ENCODE data around the gene NPAS3.

The NPAS3 gene

DNA sequence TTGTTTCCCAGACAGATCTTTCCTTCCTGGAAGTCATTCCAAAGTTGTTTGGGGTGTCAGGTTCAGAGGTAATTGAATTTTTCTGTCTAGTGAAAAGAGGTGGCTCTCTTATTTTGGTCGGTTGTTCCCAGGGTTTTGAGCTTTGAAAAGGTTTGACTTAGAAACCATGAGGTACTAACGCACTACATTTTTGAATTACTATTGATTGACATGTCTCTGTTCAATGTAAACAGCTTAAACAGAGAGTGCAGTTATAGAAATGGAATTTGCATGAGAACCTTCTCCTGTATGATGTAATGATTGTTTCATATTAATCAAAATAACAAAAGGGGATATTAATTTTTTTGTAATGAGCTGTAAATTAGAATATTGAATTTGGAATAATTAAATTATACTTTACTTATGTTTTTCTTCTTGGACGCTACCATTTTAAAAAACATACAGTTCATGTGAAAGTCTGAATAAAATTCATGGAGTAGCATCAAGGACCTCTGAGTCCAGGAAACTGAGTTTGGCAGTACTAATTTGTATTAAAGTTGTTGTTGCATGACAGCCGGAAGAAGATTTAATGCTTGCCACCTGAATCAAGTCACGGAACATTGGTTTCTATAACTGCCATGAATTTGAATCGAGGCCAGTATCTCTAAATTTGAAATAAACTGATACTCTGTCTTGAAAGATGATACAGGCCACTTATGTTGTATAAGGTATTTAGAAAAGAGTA is 41.7 kb downstream of the NPAS3 start:
- H3K9me3 Mint-ChIP-seq = no peaks in the 10 kb centered on the region
- H3K27ac Mint-ChIP-seq = no peak overlapping the region
- ATAC-seq = no peak
- no peaks in the 10 kb centered on the region for H3K4me1 Mint-ChIP-seq
- no peak overlapping the region for H3K4me3 Mint-ChIP-seq
- peaks cover 5% of the 10 kb centered on the region for H3K27me3 Mint-ChIP-seq
- no peak for DNase-seq

DNA sequence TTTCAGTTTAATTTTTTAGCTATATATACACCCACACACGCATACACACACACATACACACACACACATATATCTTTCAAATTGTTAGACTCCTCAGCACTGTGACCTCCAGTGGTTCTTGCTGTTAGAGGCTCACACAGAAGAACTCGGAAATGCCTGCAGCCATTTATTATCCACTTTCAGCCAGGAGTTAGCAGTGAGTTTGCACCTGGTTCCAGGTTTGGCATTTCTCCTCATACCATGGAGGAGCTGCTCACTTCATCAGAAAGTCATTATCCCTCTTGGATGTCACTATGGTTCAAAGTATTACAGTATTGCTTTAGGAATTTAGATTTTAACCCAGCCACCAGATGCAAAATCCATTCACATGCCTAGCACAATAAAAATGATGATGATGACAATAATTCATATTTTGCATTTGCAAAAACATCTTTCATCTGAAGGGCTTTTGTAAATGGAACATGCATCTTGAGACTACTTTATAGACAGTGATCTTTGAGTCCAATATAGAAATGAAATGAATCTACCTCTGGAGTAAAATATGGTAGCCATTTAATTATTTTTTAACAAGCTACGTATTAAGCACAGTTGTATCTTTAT is 42.3 kb downstream of the NPAS3 start:
- Mint-ChIP-seq H3K27ac (no peak overlapping the region), H3K27me3 (no peaks in the 10 kb centered on the region), H3K4me1 (no peaks in the 10 kb centered on the region), H3K4me3 (no peak overlapping the region), H3K9me3 (no peaks in the 10 kb centered on the region)
- DNase-seq (no peak), ATAC-seq (no peak)

DNA sequence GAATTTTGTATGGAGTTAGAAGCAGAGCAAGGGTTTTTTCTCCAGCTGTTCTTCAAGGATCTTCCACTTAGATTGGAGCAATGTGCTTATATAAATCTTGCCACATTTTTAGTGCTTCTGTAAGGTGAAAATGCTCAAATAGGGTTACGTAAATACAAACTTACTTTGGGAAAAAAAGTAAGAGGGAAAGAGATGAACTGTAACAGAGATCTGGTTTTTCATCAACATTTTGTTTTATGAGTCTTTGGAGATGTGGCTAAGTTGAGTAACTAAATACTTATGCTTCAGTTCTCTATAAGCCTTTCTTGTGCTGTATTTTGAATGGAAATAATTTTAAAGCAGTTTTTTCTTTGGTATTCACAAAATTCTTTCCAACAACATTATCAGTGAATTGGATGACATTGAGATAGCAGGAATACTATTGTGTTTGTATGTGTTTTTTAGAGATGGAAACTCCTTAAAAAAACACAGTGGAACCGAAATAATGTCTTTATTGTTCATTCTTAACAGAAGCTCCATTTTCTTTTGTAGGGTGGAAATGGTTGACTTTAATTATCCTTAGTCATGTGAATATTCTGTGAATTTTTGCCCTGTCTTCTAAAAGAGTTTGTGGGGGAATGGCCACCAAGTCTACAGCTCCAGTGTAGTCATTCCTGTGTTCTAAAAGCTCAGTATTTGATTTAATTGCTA is 45.7 kb downstream of the NPAS3 start:
- Mint-ChIP-seq H3K4me3 (no peak overlapping the region), H3K9me3 (peaks cover 4 to 7% of the 10 kb centered on the region in 2 donors), H3K4me1 (no peaks in the 10 kb centered on the region), H3K27me3 (no peaks in the 10 kb centered on the region), H3K27ac (no peak overlapping the region)
- ATAC-seq (no peak), DNase-seq (no peak)

DNA sequence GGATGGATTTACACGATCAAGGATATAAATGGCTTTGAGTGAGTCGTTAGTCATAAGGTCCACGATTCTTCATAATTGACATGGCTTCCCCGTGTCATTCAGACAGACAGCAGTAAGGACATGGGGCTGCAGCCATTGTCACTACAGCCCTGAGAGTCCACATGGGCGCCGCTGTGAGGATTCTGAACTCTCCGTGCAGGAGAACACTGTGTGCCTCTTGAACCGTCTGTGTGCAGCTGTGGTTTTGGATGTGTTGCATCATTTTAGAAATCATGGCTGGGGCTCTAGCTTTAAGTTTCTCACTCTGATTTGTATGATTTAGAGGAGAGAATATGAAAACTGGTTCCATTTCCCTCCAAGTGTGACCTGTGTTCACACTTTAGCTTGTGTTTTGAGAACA is 47.2 kb downstream of the NPAS3 start:
- ATAC-seq = no peak
- H3K9me3 Mint-ChIP-seq = peaks cover 7 to 18% of the 10 kb centered on the region in 2 donors
- no peaks in the 10 kb centered on the region for H3K4me1 Mint-ChIP-seq
- H3K27ac Mint-ChIP-seq = no peak overlapping the region
- no peaks in the 10 kb centered on the region for H3K27me3 Mint-ChIP-seq
- H3K4me3 Mint-ChIP-seq = no peak overlapping the region
- DNase-seq = no peak

DNA sequence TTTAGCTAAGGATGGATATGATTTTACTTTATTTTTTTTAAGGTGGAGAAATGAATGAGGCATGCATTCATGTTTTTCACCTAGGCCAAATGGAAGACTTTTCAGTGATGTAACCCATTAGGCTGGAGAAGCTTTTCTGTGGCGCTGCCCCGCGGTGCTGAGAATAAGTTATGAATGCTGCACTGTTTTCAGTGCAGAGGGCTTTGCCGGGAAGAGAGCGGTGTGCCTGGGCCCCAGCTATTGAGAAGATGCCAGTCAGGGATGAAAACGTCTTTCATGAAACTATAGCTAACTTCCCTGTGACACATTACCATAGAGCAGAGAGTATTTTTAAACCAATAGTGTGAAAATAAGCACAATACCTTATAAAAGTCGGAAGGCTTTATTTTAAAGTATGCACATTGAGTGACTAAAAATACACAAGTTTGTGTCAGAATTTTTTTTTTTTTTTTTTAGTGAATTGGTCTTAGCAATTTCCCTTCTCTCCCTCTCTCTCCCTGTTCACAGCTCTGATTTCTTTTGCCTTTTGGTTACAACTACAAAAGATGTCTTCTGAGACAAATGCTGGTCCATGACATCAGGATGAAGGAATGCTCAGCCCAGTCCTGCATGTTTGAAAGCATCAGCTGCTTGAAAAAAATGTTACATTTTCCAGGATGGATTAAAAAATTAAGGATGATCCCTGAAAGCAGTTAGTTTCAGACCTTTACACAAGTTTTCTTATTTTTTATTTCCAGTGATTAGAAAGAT is 48.3 kb downstream of the NPAS3 start:
- no peak overlapping the region for H3K27ac Mint-ChIP-seq

DNA sequence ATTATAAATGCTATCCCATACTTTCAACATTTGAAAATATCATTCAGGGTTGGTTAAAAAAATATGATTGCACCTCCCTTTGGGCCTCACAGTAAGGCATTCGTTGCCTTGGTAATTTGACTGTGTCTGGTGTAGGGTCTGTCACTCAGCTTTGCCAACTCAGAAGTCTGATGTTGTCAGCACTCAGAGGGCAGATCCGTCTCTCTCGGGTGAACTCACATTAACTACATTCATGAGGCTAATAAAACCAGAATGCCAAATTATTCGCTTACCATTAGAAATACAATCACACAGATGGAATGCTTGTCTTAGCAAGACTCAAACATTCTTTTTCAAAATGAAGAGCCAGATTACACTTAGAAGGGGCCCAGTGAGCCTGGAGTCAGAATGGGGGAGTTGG is 53.0 kb downstream of the NPAS3 start:
- Mint-ChIP-seq H3K27me3 (no peaks in the 10 kb centered on the region), H3K27ac (no peak overlapping the region), H3K4me3 (no peak overlapping the region), H3K4me1 (no peaks in the 10 kb centered on the region), H3K9me3 (peaks cover 16 to 48% of the 10 kb centered on the region in 2 donors)
- ATAC-seq (no peak), DNase-seq (no peak)

More for the DNA sequence above, 48.3 kb downstream of the NPAS3 start:
- H3K4me1 Mint-ChIP-seq = no peaks in the 10 kb centered on the region
- H3K9me3 Mint-ChIP-seq = peaks cover 7 to 20% of the 10 kb centered on the region in 2 donors
- H3K4me3 Mint-ChIP-seq = no peak overlapping the region
- ATAC-seq (no peak), DNase-seq (no peak)
- H3K27me3 Mint-ChIP-seq = no peaks in the 10 kb centered on the region

DNA sequence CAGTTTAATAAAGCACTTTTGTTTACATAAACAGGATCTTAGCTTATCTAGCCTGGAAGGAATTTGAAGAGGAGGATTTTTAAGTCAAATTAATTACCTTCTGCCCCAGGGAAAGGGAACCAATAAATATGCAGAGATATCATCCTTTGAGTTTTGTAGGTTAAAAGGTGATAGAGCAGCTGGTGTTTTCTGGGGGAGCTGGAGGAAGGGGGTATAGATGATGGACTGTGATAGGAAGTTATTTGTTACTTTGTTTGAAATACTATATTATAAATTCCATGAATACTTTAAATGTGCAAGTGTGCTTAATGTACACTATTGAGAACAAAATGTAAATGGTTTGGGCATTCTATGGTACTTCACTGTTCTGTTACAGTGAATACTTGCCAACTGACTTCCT is 55.2 kb downstream of the NPAS3 start:
- Mint-ChIP-seq H3K27me3 (no peaks in the 10 kb centered on the region), H3K4me3 (no peak overlapping the region), H3K4me1 (no peaks in the 10 kb centered on the region), H3K27ac (no peak overlapping the region), H3K9me3 (peaks cover 14 to 52% of the 10 kb centered on the region in 2 donors)
- no peak for DNase-seq
- ATAC-seq = no peak

DNA sequence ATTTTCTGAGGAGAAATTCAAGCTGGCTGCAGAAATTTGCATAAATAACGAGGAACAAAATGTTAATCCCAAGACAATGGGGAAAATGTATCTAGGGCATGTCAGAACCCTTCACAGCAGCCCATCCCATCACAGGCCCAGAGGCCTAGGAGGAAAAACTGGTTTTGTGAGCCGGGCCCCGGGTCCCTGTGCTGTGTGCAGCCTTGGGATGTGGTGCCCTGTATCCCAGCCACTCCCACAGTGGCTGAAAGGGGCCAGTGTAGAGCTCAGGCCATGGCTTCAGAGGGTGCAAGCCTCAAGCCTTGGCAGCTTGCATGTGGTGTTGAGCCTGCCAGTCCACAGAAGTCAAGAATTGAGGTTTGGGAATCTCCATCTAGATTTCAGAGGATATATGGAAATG is 57.7 kb downstream of the NPAS3 start:
- no peak overlapping the region for H3K4me3 Mint-ChIP-seq
- DNase-seq (no peak), ATAC-seq (no peak)
- H3K4me1 Mint-ChIP-seq = no peaks in the 10 kb centered on the region
- no peaks in the 10 kb centered on the region for H3K27me3 Mint-ChIP-seq
- peaks cover 9 to 37% of the 10 kb centered on the region in 2 donors for H3K9me3 Mint-ChIP-seq
- H3K27ac Mint-ChIP-seq = no peak overlapping the region

DNA sequence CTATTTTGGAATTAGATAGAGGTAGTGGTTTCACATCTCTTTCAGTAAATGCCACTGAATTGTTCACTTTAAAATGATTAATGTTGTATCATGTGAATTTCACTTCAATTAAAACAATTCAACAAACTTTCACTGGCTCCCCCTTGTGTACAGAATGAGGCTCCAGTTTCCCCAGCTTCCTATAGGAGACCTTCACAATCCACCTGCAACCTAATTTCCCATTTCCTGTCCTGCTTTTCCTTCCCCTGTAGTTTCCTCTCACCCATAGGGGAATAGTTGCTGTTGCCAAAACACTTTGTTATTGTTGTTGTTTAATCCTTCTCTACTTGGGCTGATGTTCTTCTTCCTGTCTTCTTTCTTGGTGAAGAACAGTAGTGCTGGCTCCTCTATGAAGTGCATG is 59.8 kb downstream of the NPAS3 start:
- Mint-ChIP-seq H3K9me3 (peaks cover 9 to 21% of the 10 kb centered on the region in 2 donors), H3K4me1 (no peaks in the 10 kb centered on the region), H3K27me3 (no peaks in the 10 kb centered on the region), H3K4me3 (no peak overlapping the region), H3K27ac (no peak overlapping the region)
- ATAC-seq (no peak), DNase-seq (no peak)

DNA sequence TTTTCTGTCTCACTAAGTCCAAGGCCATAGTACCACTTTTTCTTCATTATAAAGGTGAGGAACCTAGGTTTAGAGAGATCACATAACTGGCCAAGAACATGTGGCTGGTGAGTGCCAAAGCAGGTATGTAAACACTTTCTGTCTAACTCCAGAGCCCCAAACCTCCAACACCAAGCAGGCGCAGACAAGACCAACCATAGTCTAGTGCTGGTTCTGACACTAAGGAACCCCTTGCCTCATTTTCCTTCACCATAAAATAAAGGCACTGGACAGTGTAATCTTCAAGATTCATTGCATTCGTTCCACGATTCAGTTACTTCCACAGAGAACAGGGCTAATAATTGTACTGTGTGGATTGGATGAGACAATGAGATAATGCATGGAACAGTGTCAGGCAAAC is 71.0 kb downstream of the NPAS3 start:
- H3K9me3 Mint-ChIP-seq = peaks cover 0 to 7% of the 10 kb centered on the region in 2 donors
- H3K4me1 Mint-ChIP-seq = no peaks in the 10 kb centered on the region
- H3K27me3 Mint-ChIP-seq = peaks cover 3% of the 10 kb centered on the region
- DNase-seq (no peak), ATAC-seq (no peak)
- H3K4me3 Mint-ChIP-seq = no peak overlapping the region
- H3K27ac Mint-ChIP-seq = no peak overlapping the region

DNA sequence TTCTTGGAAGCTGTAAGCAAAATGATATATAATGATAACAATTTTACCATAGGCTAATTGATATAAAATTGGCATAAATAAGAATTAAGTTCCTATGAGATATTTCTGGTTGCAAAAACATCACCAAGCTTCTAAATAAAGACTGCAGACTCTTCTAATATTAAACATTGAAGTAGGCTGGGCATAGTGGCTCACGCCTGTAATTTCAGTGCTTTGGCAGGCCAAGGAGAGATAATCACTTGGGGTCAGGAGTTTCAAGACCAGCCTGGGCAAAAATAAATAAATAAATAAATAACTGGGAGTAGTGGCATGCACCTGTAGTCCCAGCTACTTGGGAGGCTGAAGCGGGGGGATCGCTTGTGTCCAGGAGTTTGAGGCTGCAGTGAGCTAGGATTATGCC is 71.8 kb downstream of the NPAS3 start:
- DNase-seq (no peak), ATAC-seq (no peak)
- Mint-ChIP-seq H3K4me3 (no peak overlapping the region), H3K9me3 (peaks cover 0 to 7% of the 10 kb centered on the region in 2 donors), H3K27ac (no peak overlapping the region), H3K27me3 (peaks cover 8% of the 10 kb centered on the region), H3K4me1 (no peaks in the 10 kb centered on the region)

DNA sequence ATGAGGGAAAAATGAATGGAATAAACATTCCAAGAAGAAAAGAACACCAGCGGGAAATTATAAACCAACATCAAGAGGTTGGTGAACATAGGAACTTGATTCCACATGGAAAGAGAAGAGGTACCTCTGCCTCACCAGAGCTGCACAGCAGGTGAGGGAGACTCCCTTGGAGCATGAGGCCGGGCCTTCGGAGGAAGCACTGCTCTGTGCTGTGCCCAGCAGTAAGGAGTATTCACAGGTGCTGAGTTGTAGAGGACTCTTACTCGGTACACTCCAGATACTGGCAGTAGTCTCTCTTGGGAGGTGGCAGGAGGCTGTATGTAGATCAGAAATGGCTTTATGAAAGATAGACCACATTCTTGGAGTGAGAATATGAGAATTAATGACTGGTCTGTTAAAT is 76.0 kb downstream of the NPAS3 start:
- no peak overlapping the region for H3K4me3 Mint-ChIP-seq
- peaks cover 8% of the 10 kb centered on the region for H3K27me3 Mint-ChIP-seq
- no peak for DNase-seq
- no peaks in the 10 kb centered on the region for H3K4me1 Mint-ChIP-seq
- peaks cover 0 to 7% of the 10 kb centered on the region in 2 donors for H3K9me3 Mint-ChIP-seq
- H3K27ac Mint-ChIP-seq = no peak overlapping the region
- no peak for ATAC-seq

DNA sequence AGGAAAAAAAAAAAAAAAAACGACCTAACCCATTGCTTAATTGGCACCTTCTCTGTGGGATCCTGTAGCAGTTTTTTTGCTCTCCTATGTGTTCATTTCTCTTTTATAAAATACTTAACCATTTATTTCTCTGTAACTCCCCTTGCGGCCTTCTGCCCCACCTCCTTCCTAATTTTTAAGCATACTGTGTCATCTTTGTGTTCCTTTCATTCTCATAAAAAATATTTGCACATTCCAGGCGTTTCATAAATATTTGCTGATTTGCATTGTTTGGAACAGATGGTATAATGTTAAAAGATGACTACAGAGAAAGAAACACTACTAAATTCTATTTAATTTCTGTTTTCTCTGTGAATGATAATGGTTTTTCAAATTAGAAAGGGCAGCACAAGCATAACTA is 77.9 kb downstream of the NPAS3 start:
- DNase-seq (no peak), ATAC-seq (no peak)
- H3K27ac Mint-ChIP-seq = peak overlapping the region in 1 of 2 donors; percentile 3
- peaks cover 0 to 6% of the 10 kb centered on the region in 2 donors for H3K9me3 Mint-ChIP-seq
- H3K4me3 Mint-ChIP-seq = no peak overlapping the region
- no peaks in the 10 kb centered on the region for H3K4me1 Mint-ChIP-seq
- peaks cover 8% of the 10 kb centered on the region for H3K27me3 Mint-ChIP-seq

DNA sequence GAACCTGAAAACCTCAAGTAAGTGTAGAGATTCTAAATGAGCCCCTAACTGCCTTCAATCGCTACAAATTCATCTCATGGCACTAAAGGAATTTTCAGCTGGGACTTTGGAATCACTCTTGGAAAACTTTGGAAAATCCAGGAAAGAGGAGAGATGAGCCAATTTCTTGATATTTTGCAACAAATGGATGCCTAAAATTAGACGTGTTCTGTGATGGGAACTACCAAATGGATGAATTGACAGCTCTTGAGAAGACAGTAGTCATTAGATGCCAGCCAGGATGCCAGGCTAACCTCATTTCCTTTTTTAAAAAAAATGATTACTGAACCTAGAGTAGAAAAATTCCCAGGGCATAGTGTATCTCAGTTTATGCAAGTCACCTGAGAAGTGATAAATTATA is 78.3 kb downstream of the NPAS3 start:
- ATAC-seq (no peak), DNase-seq (no peak)
- peaks cover 8% of the 10 kb centered on the region for H3K27me3 Mint-ChIP-seq
- H3K4me1 Mint-ChIP-seq = no peaks in the 10 kb centered on the region
- H3K27ac Mint-ChIP-seq = no peak overlapping the region
- H3K4me3 Mint-ChIP-seq = no peak overlapping the region
- H3K9me3 Mint-ChIP-seq = peaks cover 0 to 2% of the 10 kb centered on the region in 2 donors

DNA sequence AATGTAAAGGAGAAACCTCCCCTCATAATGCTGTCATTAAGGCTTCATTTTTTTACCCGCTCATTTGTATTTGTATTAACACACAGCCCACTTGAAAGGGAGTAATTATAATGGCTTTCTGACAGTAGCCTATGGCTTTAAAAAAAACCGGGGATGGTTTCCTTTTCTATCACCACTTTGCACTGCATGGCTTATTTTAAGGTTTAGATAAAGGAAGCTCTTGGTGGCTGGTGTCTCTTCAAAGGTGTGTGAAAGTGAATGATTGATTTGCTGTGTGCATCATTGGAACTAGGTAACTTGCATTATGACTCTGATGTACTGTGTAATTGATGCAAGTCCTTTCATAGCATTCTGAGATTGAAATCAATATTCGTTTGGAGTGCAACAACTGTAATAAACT is 80.7 kb downstream of the NPAS3 start:
- H3K4me3 Mint-ChIP-seq = no peak overlapping the region
- H3K9me3 Mint-ChIP-seq = no peaks in the 10 kb centered on the region
- H3K27ac Mint-ChIP-seq = no peak overlapping the region
- ATAC-seq (no peak), DNase-seq (no peak)
- no peaks in the 10 kb centered on the region for H3K4me1 Mint-ChIP-seq
- H3K27me3 Mint-ChIP-seq = peaks cover 8% of the 10 kb centered on the region
